Measurements from ENCODE around the gene SLC25A43.
"Not testable (repeated sequence)": the region's sequence is repeated elsewhere in the genome, so short reads cannot be mapped to it uniquely, and the experiment has no call there.

The SLC25A43 gene

GRCh38 chrX:119407681-119408080 is 8.5 kb downstream of the SLC25A43 start:
- DNase-seq (ENCODE audit: extremely low read depth in 1 of 2, low read depth in 1 of 2), result no peak

- DNase-seq (ENCODE audit: extremely low read depth in 1 of 2, low read depth in 1 of 2), result no peak
These were observed 11.1 kb downstream of the SLC25A43 start for GRCh38 chrX:119410027-119410819.

GRCh38 chrX:119410854-119411253 is 11.7 kb downstream of the SLC25A43 start:
- DNase-seq (ENCODE audit: extremely low read depth in 1 of 2, low read depth in 1 of 2), result no peak

DNA sequence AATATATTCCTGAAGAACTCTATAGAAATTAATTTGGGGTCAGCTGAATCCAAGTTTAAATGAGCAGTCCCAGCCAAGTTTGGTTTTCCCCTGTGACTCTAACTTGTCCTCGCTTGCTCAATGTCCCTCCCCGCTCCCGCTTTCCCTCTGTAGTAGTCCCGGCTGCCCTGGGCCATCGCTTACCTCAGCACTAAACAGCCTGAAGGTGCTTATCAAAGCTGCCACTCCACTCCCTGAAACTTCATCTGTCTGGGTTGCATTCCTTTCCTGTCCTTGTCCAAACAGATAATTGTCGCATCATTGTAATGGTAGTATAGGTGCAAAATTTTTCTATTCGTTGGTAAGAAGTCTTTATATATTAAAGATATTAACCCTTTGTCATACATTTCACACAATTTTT is 12.8 kb downstream of the SLC25A43 start:
- DNase-seq (ENCODE audit: extremely low read depth in 1 of 2, low read depth in 1 of 2), result no peak

DNA sequence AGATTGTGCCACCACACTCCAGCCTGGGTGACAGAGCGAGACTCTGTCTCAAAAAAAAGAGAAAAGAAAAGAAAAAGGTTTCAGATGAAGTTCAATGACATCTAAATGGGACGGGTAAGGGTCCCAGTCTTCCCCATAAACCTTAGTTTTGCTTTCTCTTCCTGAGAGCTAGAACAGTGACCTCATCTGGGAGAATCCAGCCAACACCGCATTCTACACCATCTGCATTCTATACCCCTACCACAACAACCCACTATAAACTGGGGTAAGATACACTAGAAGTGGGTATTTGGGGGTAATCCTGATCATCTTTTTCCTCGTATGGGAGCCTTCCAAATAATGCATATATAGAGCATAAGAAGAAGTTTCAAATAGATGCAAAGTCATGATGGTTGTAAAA is 18.2 kb downstream of the SLC25A43 start:
- DNase-seq (ENCODE audit: extremely low read depth in 1 of 2, low read depth in 1 of 2), result no peak

GRCh38 chrX:119417842-119418241 is 18.7 kb downstream of the SLC25A43 start:
- no peak for DNase-seq (ENCODE audit: extremely low read depth in 1 of 2, low read depth in 1 of 2)

DNA sequence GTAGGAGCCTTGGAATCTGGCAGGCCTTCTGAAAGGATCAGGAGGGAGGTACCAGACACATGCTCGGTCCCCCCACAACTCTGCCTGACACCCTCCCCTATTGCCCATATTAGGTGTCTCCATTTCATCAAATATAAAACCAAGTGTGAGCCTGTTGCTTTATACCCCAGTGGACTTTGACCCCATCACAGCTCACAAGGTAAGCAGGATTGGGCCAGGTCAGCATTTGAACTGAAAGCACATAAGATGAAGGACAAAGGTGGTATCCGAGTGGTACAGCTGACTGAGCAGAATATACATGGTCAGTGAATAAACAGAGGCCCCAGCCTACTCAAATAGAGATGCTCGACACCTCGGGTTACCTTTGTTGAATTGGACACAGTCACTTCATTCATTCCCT is 20.0 kb downstream of the SLC25A43 start:
- no peak for DNase-seq (ENCODE audit: extremely low read depth in 1 of 2, low read depth in 1 of 2)

DNA sequence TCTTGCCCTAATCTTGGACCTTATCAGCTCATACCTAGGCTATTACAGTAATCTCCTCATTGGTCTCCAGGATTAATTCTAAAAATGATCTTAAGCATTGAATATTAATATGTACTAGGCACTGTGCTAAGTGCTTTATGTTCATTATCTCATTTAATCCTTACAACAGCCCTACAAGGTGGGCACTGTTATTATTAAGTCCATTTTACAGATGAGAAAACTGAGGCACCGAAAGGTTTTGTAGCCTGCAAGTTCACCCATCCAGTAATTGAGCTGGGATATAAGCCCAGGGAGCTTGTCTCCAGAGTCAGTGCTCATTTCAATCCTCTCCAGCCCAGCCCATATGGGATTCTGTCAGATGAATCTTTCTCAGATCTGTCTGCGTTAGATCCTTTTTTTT is 20.8 kb downstream of the SLC25A43 start:
- no peak for DNase-seq (ENCODE audit: extremely low read depth in 1 of 2, low read depth in 1 of 2)

DNA sequence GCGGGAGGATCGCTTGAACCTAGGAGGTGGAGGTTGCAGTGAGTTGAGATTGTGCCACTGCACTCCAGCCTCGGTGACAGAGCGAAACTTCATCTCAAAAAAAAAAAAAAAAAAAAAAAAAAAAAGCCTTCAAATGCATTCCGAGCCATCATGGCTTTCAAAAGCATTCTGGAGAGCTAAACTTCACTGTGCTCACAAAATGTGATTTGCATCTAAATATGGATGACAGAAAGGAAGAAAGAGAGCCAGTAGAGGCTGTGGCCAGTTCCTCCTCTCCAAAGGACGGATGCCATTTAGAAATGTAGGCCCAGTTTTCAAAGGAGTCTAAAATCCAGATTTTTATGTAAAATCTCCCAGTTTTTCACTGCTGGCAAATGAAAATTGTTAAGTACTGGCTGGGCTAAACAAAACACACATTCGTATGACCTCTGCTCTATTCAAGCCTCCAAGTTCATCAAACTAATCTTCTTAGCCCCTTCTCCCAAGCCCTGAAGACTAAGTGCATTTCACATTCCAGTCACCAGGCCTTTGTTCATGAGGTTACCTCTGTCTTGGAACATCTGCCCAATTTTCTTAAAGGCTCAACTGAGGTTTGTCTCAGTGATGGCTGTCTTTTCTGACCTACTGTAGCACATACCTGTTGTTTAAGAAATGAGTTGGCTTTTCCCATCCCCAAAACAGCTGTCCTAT is 22.0 kb downstream of the SLC25A43 start:
- no peak for DNase-seq (ENCODE audit: extremely low read depth in 1 of 2, low read depth in 1 of 2)

- DNase-seq (ENCODE audit: extremely low read depth in 1 of 2, low read depth in 1 of 2), result no peak
These were observed 24.5 kb downstream of the SLC25A43 start for GRCh38 chrX:119423631-119424030.

- no peak for DNase-seq (ENCODE audit: extremely low read depth in 1 of 2, low read depth in 1 of 2)
These were observed 25.9 kb downstream of the SLC25A43 start for GRCh38 chrX:119424999-119425398.

GRCh38 chrX:119427024-119427794 is 28.1 kb downstream of the SLC25A43 start:
- DNase-seq (ENCODE audit: extremely low read depth in 1 of 2, low read depth in 1 of 2), result no peak

DNA sequence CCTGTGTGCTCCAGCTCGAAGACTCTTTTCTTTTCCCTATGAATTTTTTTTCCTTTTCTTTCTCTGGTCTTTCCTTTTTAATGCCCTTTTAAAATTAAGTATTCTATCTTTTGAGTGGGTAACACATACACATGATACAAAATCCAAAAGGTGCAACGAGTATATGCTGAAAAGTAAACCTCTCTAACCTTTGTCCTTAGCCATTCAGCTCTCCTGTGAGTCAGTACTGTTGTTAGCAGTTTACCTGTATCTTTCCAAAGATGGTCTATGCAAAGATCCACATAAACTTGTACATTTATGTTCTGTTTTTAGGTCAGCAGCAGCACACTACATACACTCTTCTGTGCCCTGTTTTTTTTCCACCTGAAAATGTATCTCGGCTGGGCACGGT is 28.7 kb downstream of the SLC25A43 start:
- DNase-seq (ENCODE audit: extremely low read depth in 1 of 2, low read depth in 1 of 2), result no peak

DNA sequence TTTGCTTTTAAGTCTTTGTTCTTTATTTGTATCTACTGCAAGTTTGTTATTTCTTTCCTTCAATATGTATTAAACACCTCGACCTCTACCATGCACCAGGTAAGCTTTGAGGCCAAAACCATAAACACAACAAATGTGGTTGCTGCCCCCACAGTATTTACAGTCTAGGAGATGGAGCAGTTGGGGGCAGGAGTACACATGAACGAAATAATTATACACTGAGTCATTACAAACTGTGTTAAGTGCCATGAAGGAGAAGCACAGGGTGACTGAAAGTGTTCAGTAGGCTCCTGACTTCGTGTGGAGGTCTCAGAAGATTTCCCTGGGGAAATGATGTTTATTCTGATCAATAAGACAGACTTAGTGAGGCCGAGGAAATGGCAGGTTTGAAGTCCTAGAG is 30.3 kb downstream of the SLC25A43 start:
- DNase-seq (ENCODE audit: extremely low read depth in 1 of 2, low read depth in 1 of 2), result no peak

DNA sequence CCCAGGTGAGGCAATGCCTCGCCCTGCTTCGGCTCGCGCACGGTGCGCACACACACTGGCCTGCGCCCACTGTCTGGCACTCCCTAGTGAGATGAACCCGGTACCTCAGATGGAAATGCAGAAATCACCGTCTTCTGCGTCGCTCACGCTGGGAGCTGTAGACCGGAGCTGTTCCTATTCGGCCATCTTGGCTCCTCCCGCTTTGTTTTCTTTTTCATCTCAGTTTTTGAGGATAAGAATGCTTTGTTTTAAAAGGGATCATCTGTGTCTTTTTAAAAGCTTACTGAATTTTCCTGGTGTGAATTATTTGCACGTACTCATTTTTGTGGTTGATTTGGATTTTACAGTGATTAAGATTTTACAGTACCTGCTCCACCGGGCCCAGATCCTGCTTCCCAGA is 42.2 kb downstream of the SLC25A43 start:
- DNase-seq (ENCODE audit: extremely low read depth in 1 of 2, low read depth in 1 of 2), result not testable (repeated sequence)

GRCh38 chrX:119442286-119442685 is 43.1 kb downstream of the SLC25A43 start:
- no peak for DNase-seq (ENCODE audit: extremely low read depth in 1 of 2, low read depth in 1 of 2)

- no peak for DNase-seq (ENCODE audit: extremely low read depth in 1 of 2, low read depth in 1 of 2)
These were observed 54.1 kb downstream of the SLC25A43 start for GRCh38 chrX:119453202-119453601.

DNA sequence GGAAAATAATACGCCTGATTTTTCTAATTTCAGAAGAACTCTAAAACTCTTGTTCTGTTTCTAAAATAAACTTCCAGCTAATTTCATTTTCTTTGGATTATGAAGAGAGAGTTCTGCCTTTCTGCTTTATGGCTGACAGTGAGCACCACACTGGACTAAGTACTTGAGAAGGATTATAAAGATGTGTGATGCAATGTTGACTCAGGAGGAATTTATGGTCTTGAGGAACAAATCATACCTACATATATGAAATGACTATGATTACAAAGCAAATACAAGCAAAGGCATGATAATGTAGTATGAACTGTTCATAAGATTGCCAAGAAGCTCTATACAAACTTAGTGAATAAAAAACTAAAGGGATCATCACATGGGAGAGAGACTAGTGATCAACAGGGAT is 56.1 kb downstream of the SLC25A43 start:
- no peak for DNase-seq (ENCODE audit: extremely low read depth in 1 of 2, low read depth in 1 of 2)

DNA sequence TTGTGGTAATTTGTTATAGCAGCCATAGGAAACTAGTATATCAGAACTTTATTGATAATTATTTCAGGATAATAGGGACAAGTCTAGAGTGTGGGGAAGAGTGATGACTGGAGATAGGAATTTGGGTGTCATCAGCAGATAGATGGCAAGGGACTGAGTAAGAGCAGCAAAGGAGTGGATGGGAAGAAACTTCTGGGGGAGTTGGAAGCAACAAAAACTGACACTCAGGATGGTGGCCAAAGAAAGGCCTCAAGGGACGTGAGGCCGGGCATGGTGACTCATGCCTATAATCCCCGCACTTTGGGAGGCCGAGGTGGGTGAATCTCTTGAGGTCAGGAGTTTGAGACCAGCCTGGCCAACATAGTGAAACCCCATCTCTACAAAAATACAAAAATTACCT is 60.0 kb downstream of the SLC25A43 start:
- no peak for DNase-seq (ENCODE audit: extremely low read depth in 1 of 2, low read depth in 1 of 2)

DNA sequence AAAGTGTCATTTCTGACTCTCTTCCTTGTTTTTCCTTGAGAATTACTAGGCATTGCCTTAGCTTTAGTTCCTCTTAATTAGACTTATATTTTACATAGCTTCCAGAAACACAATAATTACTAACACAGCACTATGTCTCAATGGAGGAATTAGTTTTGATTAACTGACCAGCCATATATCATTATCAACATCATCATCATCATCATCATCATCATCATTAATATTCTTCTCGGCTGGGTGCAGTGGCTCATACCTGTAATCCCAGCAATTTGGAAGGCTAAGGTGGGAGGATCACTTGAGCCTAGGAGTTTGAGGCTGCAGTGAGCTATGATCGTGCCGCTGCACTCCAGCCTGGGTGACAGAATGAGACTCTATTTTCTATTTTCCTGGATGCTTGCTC is 66.4 kb downstream of the SLC25A43 start:
- no peak for DNase-seq (ENCODE audit: extremely low read depth in 1 of 2, low read depth in 1 of 2)

- no peak for DNase-seq (ENCODE audit: extremely low read depth in 1 of 2, low read depth in 1 of 2)
These were observed 67.8 kb downstream of the SLC25A43 start for GRCh38 chrX:119466970-119467369.

DNA sequence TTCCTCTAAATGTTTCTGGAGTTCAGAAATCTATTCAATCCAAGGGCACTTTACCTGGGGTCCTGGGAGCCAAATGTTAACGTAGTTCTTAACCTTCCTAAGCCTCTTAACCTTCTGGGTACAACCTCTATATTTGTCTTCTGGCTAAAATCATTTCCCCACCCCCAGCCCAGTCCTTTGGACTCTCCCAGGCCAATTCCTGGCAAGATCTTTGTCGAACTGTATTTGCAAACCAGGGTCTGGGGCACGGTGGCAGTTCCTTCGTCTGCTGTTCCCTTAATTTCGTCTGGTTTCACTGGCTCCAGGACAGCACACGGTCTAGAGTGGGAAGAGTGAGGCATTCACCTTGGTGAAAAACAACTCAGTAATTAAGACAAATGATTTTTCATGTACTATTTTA is 68.3 kb downstream of the SLC25A43 start:
- no peak for DNase-seq (ENCODE audit: extremely low read depth in 1 of 2, low read depth in 1 of 2)

Data from stimulated activated CD8-positive, alpha-beta memory T cell treated with anti-CD3 and anti-CD28 coated beads, Interleukin-7, amount 100 ng/mL, for 48 hours (primary cell).